Cerebellar cortex (tissue), 1 donor: Measurements from ENCODE around the gene NEDD4L.
"Not testable (repeated sequence)": the region's sequence is repeated elsewhere in the genome, so short reads cannot be mapped to it uniquely, and the experiment has no call there.

Experiments used
- DNase-seq: peaks from one replicate; pipeline ENCODE4 v3.0.0-alpha.2; 2015; ENCODE audit warnings: low spot score

The NEDD4L gene

GRCh38 chr18:58269931-58270330 is 225.9 kb downstream of the NEDD4L start:
- no peak for DNase-seq

GRCh38 chr18:58270396-58270795 is 226.4 kb downstream of the NEDD4L start:
- DNase-seq: no peak

GRCh38 chr18:58271770-58272169 is 227.7 kb downstream of the NEDD4L start:
- no peak for DNase-seq

- DNase-seq: no peak
Observed at GRCh38 chr18:58272209-58272608, 228.2 kb downstream of the NEDD4L start.

GRCh38 chr18:58272779-58273435 is 228.9 kb downstream of the NEDD4L start:
- no peak for DNase-seq

GRCh38 chr18:58275176-58275575 is 231.2 kb downstream of the NEDD4L start:
- no peak for DNase-seq

GRCh38 chr18:58276789-58277739 is 233.0 kb downstream of the NEDD4L start:
- peak; percentile 48 for DNase-seq

GRCh38 chr18:58279504-58280175 is 235.6 kb downstream of the NEDD4L start:
- DNase-seq: no peak

- DNase-seq: no peak
Observed at GRCh38 chr18:58280191-58280590, 236.2 kb downstream of the NEDD4L start.

GRCh38 chr18:58282872-58283271 is 238.8 kb downstream of the NEDD4L start:
- not testable (repeated sequence) for DNase-seq

GRCh38 chr18:58284699-58285448 is 240.8 kb downstream of the NEDD4L start:
- DNase-seq: no peak

GRCh38 chr18:58285449-58286130 is 241.6 kb downstream of the NEDD4L start:
- no peak for DNase-seq

- no peak for DNase-seq
Observed at GRCh38 chr18:58286632-58287352, 242.8 kb downstream of the NEDD4L start.

- no peak for DNase-seq
Observed at GRCh38 chr18:58287353-58288274, 243.6 kb downstream of the NEDD4L start.

- DNase-seq: no peak
Observed at GRCh38 chr18:58288921-58289797, 245.1 kb downstream of the NEDD4L start.

GRCh38 chr18:58290116-58290695 is 246.2 kb downstream of the NEDD4L start:
- no peak for DNase-seq

- DNase-seq: no peak
Observed at GRCh38 chr18:58291131-58291530, 247.1 kb downstream of the NEDD4L start.

- DNase-seq: no peak
Observed at GRCh38 chr18:58292638-58293037, 248.6 kb downstream of the NEDD4L start.
